G401.6 (cell line): ENCODE results near the gene CEP290.

ENCODE experiments used
- FAIRE-seq: peaks from 2 replicates; lab custom pipeline; 2012; peaks lifted over from hg19 to GRCh38; lab: Jason Lieb, UNC

CEP290 gene, protein sequence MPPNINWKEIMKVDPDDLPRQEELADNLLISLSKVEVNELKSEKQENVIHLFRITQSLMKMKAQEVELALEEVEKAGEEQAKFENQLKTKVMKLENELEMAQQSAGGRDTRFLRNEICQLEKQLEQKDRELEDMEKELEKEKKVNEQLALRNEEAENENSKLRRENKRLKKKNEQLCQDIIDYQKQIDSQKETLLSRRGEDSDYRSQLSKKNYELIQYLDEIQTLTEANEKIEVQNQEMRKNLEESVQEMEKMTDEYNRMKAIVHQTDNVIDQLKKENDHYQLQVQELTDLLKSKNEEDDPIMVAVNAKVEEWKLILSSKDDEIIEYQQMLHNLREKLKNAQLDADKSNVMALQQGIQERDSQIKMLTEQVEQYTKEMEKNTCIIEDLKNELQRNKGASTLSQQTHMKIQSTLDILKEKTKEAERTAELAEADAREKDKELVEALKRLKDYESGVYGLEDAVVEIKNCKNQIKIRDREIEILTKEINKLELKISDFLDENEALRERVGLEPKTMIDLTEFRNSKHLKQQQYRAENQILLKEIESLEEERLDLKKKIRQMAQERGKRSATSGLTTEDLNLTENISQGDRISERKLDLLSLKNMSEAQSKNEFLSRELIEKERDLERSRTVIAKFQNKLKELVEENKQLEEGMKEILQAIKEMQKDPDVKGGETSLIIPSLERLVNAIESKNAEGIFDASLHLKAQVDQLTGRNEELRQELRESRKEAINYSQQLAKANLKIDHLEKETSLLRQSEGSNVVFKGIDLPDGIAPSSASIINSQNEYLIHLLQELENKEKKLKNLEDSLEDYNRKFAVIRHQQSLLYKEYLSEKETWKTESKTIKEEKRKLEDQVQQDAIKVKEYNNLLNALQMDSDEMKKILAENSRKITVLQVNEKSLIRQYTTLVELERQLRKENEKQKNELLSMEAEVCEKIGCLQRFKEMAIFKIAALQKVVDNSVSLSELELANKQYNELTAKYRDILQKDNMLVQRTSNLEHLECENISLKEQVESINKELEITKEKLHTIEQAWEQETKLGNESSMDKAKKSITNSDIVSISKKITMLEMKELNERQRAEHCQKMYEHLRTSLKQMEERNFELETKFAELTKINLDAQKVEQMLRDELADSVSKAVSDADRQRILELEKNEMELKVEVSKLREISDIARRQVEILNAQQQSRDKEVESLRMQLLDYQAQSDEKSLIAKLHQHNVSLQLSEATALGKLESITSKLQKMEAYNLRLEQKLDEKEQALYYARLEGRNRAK (N-terminal part only)

DNA sequence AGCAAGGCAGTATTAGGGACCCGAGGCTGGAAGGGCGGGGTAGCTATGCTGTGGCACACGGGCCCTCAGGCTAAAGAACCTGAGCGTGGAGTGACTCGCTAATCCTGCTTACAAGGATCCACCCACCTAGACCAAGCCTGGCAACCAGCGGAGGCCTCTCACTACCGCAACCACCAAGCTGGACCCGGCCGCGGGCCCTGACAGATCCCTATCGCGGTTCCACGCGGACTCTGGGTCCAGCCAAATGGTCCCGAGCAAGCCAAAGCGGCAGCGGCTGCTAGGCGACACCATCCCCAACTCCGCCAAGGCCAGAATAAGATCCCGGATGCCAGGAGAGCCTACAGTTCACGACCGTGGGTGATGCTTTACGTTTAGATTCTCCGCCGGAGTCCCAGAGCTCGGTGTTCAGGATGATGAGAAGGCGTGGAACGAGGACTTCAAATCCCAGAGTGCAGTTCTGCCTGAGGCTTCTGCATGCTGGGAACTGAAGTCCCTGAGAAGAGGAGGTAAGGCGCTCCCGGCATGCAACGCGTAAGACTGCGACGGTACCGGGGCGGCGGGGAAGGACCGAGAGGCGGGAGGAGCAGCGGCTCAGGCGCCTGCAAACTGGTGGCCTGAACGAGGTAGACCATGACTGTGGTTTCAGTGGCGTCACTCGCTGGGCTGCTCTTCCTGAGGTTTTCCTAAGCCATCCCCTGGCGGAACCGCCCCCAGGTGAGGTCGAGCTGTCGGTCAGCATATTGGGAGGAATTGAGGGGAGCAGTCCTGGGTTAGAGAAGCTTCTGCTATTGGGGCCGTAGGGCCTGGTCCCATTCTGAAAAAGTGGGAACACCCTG lies at the start of gene CEP290, which contains the start of gene TMTC3:
TSS of gene CEP290 (minus strand) at position 315 of the 836 bp plus-strand sequence. CDS start 781 bp downstream, outside the sequence.
TSS of gene TMTC3 (plus strand) at position 534 of the 836 bp plus-strand sequence. CDS start 6,009 bp downstream, outside the sequence.
- peak; percentile 99 for FAIRE-seq

DNA sequence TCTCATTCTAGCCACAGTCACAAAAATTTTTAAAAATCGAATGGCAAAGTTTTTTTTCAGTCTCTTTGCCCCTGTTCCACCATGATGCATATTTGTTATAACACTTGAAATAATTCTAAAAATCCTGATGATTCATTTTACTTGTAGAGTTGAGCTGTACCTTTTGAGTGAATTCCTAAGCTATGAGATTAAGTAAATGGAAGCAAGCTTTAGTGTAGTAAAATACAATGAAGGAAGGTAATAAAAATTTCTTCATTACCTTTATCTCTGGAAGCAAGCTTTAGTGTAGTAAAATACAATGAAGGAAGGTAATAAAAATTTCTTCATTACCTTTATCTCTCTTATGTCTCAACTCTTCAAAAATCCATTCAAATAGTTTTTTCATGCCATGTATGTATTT lies 46.3 kb upstream of the CEP290 start:
- FAIRE-seq: no peak

DNA sequence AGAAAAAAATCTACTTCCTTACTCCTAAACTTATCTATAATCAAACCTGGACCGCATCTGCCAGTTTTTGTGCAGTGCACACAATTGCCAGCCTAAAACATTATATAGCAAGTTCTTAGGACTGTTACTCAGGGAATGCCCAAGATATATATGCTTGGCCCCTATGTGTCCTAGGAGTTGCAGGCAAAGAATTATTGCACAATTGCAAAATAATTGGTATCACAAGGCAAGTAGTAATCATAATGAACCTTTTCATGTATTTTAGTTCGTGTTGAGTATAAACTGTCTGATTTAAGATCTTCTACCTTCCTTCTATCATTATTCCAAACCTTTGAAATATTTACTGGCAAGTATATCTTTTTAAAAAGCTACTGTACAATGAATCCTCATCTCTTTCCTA lies 45.7 kb upstream of the CEP290 start:
- no peak for FAIRE-seq

DNA sequence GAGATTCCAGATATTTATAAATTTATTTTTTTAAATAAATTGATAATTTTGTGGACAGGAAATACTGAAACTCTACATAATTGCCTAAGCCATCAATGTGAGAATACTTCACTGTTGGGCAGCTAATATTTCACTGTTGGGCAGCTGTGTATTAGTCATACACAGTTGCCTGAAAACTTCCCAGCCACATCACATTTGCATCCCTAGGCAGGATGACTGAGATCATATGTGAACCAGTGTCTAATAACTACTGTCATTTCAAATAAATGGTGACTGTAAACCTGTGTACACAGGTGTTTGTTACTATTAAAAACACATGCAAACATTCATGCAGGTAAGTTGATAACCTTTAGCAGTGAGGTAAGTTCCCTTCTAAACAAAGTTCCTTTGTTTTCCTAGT lies 44.1 kb upstream of the CEP290 start:
- FAIRE-seq: no peak

DNA sequence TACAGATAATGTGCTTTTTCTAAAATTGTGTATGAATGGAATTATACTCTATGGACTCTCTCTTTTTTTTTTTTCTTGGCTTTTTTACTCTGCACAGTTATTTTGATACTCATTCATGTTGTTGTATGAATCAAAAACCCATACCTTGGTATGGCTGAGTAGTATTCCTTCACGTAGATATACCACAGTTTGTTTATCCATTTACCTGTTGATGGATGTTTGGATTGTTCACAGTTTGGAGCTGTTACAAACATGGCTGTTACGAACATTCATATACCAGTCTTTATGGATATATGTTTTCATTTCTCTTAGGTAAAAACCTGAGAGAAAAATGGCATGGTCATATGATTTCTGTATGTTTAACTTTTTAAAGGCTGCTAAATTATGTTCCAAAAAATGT lies 43.4 kb upstream of the CEP290 start:
- FAIRE-seq: no peak

DNA sequence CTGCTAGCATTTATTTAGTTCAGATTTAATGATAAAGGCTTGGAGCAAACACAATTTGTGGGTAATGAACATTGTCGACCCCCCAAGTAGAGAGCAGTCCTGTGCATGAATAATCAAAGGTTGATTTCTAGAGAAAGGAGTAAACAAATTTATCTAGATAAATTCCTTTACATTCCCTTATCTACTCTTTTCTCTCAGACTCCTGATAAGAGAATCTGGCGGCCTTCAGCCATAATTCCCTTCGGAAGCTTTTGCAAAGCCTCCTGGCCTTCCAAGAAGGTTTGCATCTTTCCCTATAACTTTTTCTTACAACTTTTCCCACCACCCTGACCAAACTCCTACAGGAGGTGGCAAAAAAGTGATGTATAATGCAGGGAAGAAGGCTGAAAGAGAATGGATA lies 42.3 kb upstream of the CEP290 start:
- FAIRE-seq: no peak

DNA sequence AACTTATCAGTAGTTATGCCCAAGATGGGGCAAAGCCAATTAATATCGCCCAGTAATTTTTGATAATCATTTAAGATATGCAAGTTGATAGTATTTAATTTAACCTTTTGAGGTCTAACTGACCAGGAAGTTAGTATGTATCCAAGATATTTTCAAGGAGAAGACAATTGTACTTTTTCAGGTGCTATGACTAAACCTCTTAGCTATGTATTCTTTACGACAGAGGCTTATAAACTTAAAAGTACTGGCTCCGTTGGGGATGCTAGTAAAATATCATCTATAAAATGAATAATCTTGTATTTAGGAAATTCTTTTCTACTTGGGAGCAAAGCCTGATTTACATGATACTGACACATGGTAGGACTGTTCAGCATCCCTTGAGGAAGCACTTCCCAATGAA lies 40.5 kb upstream of the CEP290 start:
- FAIRE-seq: no peak

DNA sequence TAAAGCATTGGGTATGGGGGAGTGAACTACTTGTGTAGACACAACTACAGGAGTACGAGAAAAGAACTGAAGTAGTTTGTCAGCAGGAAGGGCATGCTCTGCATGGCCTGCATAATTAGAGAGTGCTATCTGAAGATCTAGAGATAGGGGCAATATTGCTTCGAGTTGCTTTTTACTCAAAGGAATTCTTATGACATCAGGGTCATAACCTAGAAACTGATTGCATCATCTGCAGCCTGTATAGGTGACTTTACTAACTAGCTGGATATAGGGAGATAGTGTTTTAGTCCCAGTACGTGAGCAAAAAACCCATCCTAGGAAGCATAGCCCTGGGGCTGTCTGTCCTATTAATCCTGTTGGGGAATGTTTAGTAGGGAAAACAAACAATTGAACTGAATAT lies 40.0 kb upstream of the CEP290 start:
- FAIRE-seq: no peak

DNA sequence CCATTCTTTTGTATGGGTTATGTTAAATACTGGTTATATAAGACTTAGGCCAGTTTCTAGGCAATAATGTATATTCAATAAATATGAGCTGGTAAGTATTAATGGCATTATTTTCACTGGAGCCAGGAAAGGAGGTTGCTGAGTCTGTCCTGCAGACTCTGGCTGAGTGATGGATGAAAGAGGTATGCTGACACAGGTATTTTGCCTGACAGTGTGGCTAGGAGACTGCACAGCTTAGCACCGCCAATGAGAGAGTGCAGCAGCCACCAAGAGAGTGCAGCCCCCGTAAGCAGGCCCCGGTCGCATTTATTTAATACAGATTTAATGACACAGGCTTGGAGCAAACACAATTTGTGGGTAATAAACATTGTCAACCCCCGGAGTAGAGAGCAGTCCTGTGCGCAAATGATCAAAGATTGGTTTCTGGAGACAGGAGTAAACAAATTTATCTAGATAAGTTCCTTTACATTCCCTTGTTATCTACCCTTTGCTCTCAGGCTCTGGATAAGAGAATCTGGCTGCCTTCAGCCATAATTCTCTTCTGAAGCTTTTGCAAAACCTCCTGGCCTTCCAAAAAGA lies 37.6 kb upstream of the CEP290 start:
- no peak for FAIRE-seq

DNA sequence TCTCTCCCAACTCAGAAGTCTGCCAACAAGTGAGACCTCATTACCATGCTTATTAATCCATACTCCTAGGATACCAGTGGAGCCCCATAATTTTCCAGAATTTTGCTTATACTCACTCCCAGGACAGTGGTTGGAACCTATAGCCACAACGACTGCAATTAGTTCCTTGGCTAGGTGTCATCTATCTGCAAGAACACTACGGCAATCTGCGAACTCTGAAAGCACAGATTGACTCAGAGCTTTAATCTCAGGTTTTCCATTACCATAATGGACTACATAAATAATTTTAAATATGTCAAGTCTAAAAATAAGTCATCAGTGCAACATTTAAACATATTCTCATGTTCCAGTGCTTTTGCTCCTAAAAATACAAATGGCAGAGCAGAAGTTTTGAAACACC lies 33.7 kb upstream of the CEP290 start:
- no peak for FAIRE-seq

DNA sequence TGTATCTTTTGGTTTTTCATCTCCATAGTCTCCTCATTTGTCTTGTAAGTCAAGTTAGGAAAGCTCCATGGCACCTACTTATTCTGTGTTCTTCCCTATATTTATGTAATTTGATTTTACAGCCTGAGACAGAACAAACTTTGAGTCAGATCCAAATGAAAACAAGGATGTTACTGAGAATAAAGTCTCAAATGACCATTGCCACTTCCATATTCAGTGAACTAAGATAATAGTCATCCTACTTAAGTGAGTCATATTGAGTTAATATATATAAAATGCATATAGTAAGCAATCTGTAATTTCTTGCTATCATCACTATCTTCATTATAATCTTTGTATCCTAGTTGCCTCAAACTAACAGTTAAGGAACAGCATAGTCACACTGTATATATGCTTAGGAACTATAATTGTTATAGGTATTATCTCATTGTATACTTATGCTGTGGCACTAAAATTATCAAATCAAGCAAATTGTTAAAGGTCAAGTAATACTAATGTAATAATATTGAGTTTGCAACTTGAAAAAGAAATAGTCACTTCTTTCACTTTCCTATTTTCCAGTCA lies 31.0 kb upstream of the CEP290 start:
- FAIRE-seq: no peak

DNA sequence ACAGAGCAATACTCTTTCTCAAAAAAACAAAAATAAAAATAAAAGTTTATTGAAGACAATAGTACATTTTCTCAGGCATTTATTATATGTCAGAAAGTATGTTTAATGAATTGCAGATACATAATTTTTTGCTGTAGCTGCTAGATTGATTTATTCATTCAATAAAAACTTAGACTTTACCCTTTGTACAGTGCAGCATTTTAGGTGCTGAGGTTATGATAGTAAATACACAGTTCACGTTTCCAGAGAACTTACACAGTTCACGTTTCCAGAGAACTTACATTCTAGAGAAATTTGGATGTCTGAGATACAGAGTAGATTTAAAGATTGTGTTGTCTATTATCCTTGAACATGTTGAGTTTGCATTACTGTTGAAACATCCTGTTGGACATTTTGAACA lies 25.5 kb upstream of the CEP290 start:
- no peak for FAIRE-seq

DNA sequence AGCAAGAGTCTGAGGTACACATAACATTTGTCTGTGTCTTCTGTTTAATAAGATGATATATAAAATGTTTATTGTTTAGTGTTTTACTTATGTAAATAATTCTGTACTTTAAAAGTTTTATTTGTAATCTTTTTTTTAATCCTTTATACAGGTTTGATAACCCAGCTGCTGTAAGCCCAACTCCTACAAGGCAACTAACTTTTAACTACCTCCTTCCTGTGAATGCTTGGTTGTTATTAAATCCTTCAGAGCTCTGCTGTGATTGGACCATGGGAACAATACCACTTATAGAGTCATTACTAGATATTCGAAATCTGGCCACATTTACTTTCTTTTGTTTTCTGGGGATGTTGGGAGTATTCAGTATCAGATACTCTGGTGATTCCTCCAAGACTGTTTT lies 24.3 kb upstream of the CEP290 start:
- FAIRE-seq: peak; percentile 51

DNA sequence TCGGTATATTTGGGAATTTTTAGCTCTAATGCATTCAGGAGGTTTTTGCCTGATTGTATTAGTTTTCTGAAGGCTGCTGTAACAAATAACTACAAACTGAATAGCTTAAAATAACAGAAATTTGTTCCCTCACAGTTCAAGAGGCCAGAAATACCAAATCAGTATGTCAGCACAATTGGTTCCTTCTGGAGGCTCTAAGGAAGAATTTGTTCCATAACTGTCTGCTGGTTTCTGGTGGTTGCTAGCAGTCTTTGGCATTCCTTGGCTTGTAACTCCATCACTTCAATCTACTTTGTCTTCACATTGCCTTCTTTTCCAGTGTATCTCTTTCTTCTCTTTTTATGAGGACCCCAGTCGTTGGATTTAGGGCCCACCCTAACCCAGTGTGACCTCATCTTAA lies 21.5 kb upstream of the CEP290 start:
- no peak for FAIRE-seq

DNA sequence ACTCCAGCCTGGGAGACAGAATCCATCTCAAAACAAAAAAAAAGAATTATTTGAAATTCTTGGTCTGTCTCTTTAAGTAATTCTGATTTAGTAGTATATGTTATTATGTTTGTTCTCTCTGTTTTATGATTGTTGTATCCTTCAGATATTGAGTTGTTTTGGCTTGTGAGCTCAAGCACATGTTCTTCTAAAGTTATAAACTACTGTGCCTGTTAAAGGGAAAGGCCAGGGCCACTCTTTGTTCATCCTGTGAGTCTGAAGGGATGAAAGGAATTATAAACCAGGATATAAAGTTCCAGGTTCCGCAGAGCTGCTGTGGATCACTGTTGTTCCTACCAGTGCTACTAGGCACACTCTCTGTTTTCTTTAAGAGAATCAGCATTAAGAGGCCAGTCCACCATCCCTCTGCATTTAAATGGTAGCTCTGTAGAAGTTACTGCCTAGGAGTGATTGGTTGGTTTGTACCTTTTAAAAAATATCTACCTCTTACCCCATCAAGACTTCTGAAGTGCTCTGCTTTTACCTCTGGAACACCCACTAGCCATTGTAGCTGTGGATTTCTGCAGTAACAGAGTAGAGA lies 14.3 kb upstream of the CEP290 start:
- no peak for FAIRE-seq

DNA sequence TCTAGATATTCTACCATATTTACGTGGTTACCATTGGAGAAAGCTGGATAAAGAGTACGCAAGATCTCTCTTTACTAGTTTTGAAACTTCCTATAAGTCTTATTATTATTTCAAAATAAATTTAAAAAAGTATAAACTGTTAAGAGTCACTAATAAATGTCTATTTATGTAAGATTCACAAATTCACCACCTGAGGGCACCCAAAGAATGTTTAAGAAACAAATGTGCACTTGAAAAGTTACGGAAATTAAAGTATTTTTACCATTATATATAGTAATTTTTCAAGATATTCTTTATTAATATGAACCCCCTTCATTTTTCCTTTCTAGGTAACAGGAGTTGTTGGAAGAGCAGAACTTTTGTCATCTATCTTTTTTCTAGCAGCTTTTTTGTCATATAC lies 12.1 kb upstream of the CEP290 start:
- FAIRE-seq: peak; percentile 89

DNA sequence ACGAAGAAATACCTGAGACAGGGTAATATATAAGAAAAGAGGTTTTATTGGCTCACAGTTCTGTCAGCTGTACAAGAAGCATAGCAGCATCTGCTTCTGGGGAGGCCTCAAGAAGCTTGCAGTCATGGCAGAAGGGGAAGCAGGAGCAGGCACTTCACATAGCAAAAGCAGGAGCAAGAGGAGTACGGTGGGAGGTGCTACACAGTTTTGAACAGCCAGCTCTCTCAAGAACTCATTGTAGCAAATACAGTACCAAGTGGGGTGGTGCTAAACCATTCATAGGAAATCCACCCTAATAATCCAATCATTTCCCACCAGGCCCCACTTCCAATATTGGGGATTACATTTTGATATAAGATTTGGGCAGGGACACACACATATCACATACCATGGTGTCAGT lies 8.2 kb upstream of the CEP290 start:
- FAIRE-seq: no peak

DNA sequence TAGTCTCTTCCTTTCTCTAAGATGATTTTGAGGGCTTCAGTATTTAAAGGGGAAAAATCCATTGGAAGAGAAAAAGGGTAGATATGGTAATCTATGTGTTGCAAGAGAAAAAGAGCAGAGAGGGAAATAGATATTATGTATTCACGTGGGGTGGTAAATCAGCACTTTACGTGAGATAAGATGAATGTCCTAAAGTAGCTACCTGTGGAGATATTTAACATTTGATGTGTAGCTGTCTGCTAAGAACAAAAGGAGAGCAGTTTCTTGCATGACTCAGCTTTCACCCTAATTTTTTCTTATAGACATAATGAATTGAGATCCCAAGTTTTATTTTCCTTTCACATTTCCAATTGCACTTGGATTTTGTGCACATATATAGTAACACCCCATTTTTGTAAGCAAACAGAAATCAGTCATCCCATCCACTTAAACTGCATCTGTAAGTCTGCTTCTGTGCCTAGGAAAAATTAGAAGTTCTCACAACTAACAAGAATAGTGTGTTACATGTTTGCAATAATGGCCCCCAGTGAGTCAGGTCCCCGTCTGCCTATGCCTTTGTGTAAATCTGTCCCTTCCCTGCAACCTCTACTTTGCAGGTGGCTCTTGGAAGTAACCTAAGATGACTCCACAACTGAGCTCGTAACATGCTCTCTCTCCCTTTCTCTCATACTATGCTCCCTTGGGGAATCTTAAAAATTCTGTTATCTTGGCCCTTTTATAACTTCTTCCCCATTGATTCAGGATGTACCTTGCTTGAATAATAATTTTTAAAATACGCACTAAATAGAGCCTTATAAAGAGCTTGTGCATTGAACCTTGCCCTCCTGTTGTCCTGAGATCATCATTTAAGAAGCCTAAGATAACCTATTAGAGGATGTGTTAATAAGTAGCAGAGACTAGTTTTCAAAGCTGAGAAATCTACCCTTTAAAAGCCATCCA lies 3.9 kb upstream of the CEP290 start:
- no peak for FAIRE-seq
